Upper lobe of left lung (tissue), 6 donors: ENCODE measurements around the gene MYOF. TPM values are rescaled to one million over a fixed set of nuclear protein-coding genes. Genes with fewer than 3 reads are reported as not detected.

Source experiments
- ATAC-seq, 2 donors: fragments of 200-7000 bp; cut with Tn5 transposase; one replicate each; pipeline ENCODE4 v1.9.1; 2022; ENCODE audit warnings: mild to moderate bottlenecking in 2 of 2, moderate library complexity in 2 of 2; ENCODE audit not compliant: low FRiP score in 2 of 2
- DNase-seq, 2 donors: peaks; one replicate each; pipeline ENCODE4 v3.0.0-alpha.2; 2019 to 2020
- H3K27ac ChIP-seq, 4 donors: fragments of 200-600 bp; sonication (generic); one replicate each; pipeline ENCODE4 v1.5.1; 2016 to 2019
- H3K27me3 ChIP-seq, 4 donors: fragments of 200-600 bp; sonication (generic); one replicate each; pipeline ENCODE4 v1.5.1; 2017 to 2019
- H3K36me3 ChIP-seq, 4 donors: fragments of 200-600 bp; sonication (generic); one replicate each; pipeline ENCODE4 v1.5.1; 2016 to 2019
- H3K4me1 ChIP-seq, 4 donors: fragments of 200-600 bp; sonication (generic); one replicate each; pipeline ENCODE4 v1.5.1; 2018 to 2019
- H3K4me3 ChIP-seq, 4 donors: fragments of 200-600 bp; sonication (generic); one replicate each; pipeline ENCODE4 v1.5.1; 2017 to 2019; ENCODE audit warnings: mild to moderate bottlenecking in 2 of 4, moderate library complexity in 1 of 4
- H3K9me3 ChIP-seq, 4 donors: fragments of 200-600 bp; sonication (generic); one replicate each; pipeline ENCODE4 v1.5.1; 2018 to 2019
- CTCF ChIP-seq, 6 experiments: fragments of 450-650 bp in 4 of 6; fragments of 200-600 bp in 2 of 6; sonication (generic) in 2 of 6; IDR thresholded peaks; one replicate each; pipeline ENCODE4 v1.5.1; 2016 to 2019; ENCODE audit warnings: antibody characterized with exemption in 6 of 6
- EP300 ChIP-seq, 4 donors: sonication (generic); formaldehyde crosslinking; IDR thresholded peaks; one replicate each; pipeline ENCODE4 v1.5.1; 2017; ENCODE audit warnings: antibody characterized with exemption in 4 of 4, control low read depth in 2 of 4
- POLR2A ChIP-seq, 4 donors: fragments of 450-650 bp; IDR thresholded peaks; one replicate each; pipeline ENCODE4 v1.5.1; 2016 to 2017; ENCODE audit warnings: antibody characterized with exemption in 4 of 4, mild to moderate bottlenecking in 2 of 4
- POLR2AphosphoS5 ChIP-seq, 2 donors: sonication (generic); formaldehyde crosslinking; IDR thresholded peaks; one replicate each; pipeline ENCODE4 v1.5.1; 2017; ENCODE audit warnings: antibody characterized with exemption in 2 of 2
- WGBS, 2 donors: methylation state at CpG; one replicate each; pipeline ENCODE4 v1.1.5; 2017 to 2018; 5-methylcytosine and 5-hydroxymethylcytosine counted together
- total RNA-seq, 6 donors: library from RNA; depleted of rRNA in 4 of 6; stranded (reverse); fragments of >200 nt in 4 of 6; gene quantifications; one replicate each; pipeline versions ENCODE4 v1.1.0 to v1.2.1, GENCODE V29; 2016 to 2021
- donor health status: DM: no; HTN: no; CAD: no; lungs with moderate emphysema.
- donor health status: DM: no; HTN: yes; CAD: no; lungs with severe emphysema.

The MYOF gene
- total RNA-seq, 6 donors from 2014 or later = 83.9 to 168 (median 129) TPM

GRCh38 chr10:93415693-93416092 lies 66.4 kb downstream of the MYOF start:
- no peak for ATAC-seq
- H3K9me3 ChIP-seq = no peaks in the 10 kb centered on the region

GRCh38 chr10:93413252-93413689 lies 68.9 kb downstream of the MYOF start:
- Histone ChIP-seq H3K36me3 (peaks cover 0 to 12% (median 2%) of the 10 kb centered on the region in 4 donors), H3K27me3 (no peaks in the 10 kb centered on the region), H3K4me3 (no peak overlapping the region), H3K27ac (peak overlapping the region in 3 of 4 donors; percentile 27 to 60 (median 53)), H3K4me1 (peaks cover 0 to 28% (median 19%) of the 10 kb centered on the region in 4 donors), H3K9me3 (no peaks in the 10 kb centered on the region)
- DNase-seq = peak in 1 of 2 donors; percentile 38
- TF ChIP-seq EP300 (IDR thresholded peaks at IDR 0.05) (no peak), POLR2A (IDR thresholded peaks at IDR 0.05) (no peak), CTCF (IDR thresholded peaks at IDR 0.05) (no peak), POLR2AphosphoS5 (IDR thresholded peaks at IDR 0.05) (no peak)
- 25 to 35% methylated on average over 3 of the region's 3 CpGs for WGBS, 2 donors
- peak in 1 of 2 donors; percentile 54 for ATAC-seq

More at GRCh38 chr10:93415693-93416092, 66.4 kb downstream of the MYOF start:
- peaks cover 4 to 28% (median 25%) of the 10 kb centered on the region in 4 donors for H3K4me1 ChIP-seq
- H3K27me3 ChIP-seq = no peaks in the 10 kb centered on the region
- 78 to 79% methylated on average over 6 of the region's 6 CpGs for WGBS, 2 donors
- H3K36me3 ChIP-seq = no peaks in the 10 kb centered on the region
- no peak overlapping the region for H3K27ac ChIP-seq
- TF ChIP-seq CTCF (IDR thresholded peaks at IDR 0.05) (no peak), POLR2AphosphoS5 (IDR thresholded peaks at IDR 0.05) (no peak), EP300 (IDR thresholded peaks at IDR 0.05) (no peak), POLR2A (IDR thresholded peaks at IDR 0.05) (no peak)
- DNase-seq = no peak
- no peak overlapping the region for H3K4me3 ChIP-seq

- no peak for TF ChIP-seq EP300 (IDR thresholded peaks at IDR 0.05)
- TF ChIP-seq POLR2AphosphoS5 (IDR thresholded peaks at IDR 0.05) = no peak
- TF ChIP-seq CTCF (IDR thresholded peaks at IDR 0.05) = no peak
- TF ChIP-seq POLR2A (IDR thresholded peaks at IDR 0.05) = no peak
- Histone ChIP-seq H3K9me3 (no peaks in the 10 kb centered on the region), H3K27ac (peak overlapping the region in 2 of 4 donors; percentile 27 to 60), H3K4me3 (no peak overlapping the region), H3K4me1 (peaks cover 0 to 24% (median 15%) of the 10 kb centered on the region in 4 donors), H3K36me3 (peaks cover 0 to 16% (median 3%) of the 10 kb centered on the region in 4 donors), H3K27me3 (no peaks in the 10 kb centered on the region)
- DNase-seq (no peak), ATAC-seq (peak in 1 of 2 donors; percentile 57)
- 32 to 52% methylated on average over 7 of the region's 7 CpGs for WGBS, 2 donors
Observed at GRCh38 chr10:93412801-93413200, 69.3 kb downstream of the MYOF start.

- DNase-seq = no peak
- no peak for TF ChIP-seq POLR2AphosphoS5 (IDR thresholded peaks at IDR 0.05)
- no peak for TF ChIP-seq CTCF (IDR thresholded peaks at IDR 0.05)
- no peak for TF ChIP-seq EP300 (IDR thresholded peaks at IDR 0.05)
- TF ChIP-seq POLR2A (IDR thresholded peaks at IDR 0.05) = no peak
Observed at GRCh38 chr10:93410697-93411348, 71.3 kb downstream of the MYOF start.

More at GRCh38 chr10:93410697-93411348, 71.3 kb downstream of the MYOF start:
- ATAC-seq = no peak
- Histone ChIP-seq H3K36me3 (peaks cover 0 to 16% (median 3%) of the 10 kb centered on the region in 4 donors), H3K9me3 (no peaks in the 10 kb centered on the region), H3K27me3 (no peaks in the 10 kb centered on the region), H3K4me1 (peaks cover 0 to 19% (median 9%) of the 10 kb centered on the region in 4 donors), H3K27ac (no peak overlapping the region), H3K4me3 (no peak overlapping the region)
- 78 to 91% methylated on average over 6 of the region's 6 CpGs for WGBS, 2 donors
